Measurements from ENCODE around the gene CDKAL1. TPM values are rescaled to one million over a fixed set of nuclear protein-coding genes. Genes with fewer than 3 reads are reported as not detected.

CDKAL1 gene
- total RNA-seq, 1 donor: 20.0 TPM

DNA sequence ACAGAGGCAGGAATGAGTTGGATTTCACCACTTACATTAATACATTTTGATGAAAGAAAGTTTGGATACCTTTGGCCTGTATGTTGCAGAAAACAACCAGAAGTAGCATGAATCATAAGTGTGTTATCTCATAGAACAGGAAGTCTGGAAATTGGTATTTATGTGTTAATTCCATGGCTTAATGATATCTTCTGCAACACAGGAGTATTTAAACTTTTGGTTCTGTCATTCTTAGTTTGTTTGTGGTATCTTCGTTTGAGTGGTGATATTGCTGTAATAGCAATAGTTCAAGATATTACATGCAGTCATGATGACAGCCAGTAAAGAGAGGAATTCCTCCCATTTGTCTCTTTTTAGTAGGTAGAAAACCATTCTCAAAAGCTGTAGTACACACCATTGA lies 177.3 kb downstream of the CDKAL1 start:
- no peak overlapping the region for H3K4me3 ChIP-seq (ENCODE audit: low read depth, low read length)
- peak; percentile 30 for DNase-seq (ENCODE audit: low read depth)
- TF ChIP-seq, protein P1, sequence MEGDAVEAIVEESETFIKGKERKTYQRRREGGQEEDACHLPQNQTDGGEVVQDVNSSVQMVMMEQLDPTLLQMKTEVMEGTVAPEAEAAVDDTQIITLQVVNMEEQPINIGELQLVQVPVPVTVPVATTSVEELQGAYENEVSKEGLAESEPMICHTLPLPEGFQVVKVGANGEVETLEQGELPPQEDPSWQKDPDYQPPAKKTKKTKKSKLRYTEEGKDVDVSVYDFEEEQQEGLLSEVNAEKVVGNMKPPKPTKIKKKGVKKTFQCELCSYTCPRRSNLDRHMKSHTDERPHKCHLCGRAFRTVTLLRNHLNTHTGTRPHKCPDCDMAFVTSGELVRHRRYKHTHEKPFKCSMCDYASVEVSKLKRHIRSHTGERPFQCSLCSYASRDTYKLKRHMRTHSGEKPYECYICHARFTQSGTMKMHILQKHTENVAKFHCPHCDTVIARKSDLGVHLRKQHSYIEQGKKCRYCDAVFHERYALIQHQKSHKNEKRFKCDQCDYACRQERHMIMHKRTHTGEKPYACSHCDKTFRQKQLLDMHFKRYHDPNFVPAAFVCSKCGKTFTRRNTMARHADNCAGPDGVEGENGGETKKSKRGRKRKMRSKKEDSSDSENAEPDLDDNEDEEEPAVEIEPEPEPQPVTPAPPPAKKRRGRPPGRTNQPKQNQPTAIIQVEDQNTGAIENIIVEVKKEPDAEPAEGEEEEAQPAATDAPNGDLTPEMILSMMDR (IDR thresholded peaks at IDR 0.05; ENCODE audit: insufficient read depth, low read length): no peak

DNA sequence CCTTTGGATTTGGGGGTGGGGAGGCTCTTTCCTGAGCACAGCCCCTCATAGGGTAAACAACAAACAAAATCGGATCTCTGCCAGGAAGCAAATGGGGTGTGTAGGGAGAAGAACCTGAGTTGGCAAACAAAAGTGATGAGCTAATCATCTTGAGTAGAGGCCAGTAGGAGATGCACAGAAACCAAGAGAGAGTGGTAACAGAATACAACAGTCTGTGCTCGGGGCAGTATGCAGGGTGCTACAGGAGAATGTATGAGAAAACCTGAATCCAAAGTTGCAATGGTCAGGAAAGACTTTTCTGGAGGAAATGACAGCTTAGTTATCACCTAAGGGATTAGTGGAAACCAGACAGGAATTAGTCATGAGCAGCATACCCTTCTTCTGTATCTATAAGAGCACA lies 177.8 kb downstream of the CDKAL1 start:
- TF ChIP-seq, protein P1 (IDR thresholded peaks at IDR 0.05; ENCODE audit: insufficient read depth, low read length): no peak
- DNase-seq (ENCODE audit: low read depth): no peak

DNA sequence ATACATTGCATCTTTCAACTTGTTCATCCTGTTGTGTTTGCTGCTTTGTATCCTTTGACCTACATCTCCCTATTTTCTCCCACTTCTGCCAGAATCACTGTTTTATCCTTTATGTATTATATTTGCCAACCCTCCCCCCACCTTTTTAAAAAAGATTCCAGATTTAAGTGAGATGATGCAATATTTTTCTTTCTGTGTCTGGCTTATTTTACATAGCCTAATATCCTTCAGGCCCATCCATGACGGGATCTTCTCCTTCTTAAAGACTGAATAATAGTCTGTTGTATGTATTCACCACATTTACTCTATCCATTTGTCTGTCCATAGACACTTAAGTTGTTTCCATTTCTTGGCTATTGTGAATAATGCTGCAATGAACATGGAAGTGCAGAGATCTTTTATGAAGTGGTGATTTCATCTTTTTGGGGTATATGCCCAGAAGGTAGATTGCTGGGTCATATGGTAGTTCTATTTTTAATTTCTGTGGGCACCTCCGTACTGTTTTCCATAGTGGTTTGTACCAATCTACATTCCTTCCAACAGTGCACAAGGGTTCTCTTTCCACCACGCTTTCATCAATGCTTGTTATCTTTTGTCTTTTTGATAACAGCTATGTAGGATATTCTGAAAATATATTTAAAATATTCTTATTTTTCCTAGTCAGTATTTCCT lies 181.0 kb downstream of the CDKAL1 start:
- TF ChIP-seq, protein P1 (IDR thresholded peaks at IDR 0.05; ENCODE audit: insufficient read depth, low read length): no peak
- peak; percentile 31 for DNase-seq (ENCODE audit: low read depth)
- H3K4me3 ChIP-seq (ENCODE audit: low read depth, low read length): no peak overlapping the region

More for the DNA sequence above, 177.8 kb downstream of the CDKAL1 start:
- H3K4me3 ChIP-seq (ENCODE audit: low read depth, low read length): no peak overlapping the region

DNA sequence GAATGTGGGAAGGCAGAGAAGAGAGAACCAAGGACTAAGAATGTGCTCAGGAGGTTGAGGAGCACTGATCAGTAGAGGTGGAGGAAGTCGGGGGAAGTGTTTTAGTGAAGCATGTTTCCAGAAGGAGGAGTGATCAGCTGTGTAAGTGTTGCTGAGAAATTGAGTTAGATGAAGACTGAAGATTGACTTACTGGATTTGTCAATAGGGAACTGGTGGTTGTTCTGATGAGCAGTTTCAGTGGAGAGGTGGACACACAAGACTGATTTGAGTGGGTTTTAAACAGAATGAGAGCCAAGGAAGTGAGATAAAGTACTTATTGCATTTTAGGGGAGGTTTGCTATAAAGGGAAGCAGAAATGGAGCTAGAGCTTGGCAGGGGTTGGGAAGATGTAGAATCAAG lies 182.6 kb downstream of the CDKAL1 start:
- TF ChIP-seq, protein P1 (IDR thresholded peaks at IDR 0.05; ENCODE audit: insufficient read depth, low read length): no peak
- no peak for DNase-seq (ENCODE audit: low read depth)
- no peak overlapping the region for H3K4me3 ChIP-seq (ENCODE audit: low read depth, low read length)

DNA sequence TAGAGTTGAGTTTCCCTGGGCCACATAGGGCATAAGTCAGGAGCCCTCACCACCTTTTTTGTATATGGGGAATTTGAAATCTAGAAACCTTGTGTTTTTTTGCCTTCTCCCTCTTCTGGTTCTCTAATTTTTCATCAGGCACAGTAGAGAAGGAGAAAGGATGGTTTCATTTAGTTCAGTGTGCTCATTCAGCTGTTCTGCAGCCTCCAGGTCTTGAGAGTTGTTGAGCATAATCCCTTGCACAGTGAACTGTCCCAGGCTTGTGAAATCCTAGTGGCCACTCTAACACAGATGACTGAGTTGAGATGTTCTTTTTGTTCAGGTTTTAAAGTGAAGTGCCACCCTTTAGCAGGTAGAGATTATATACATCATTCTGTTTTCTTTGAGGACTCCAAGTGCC lies 183.5 kb downstream of the CDKAL1 start:
- no peak overlapping the region for H3K4me3 ChIP-seq (ENCODE audit: low read depth, low read length)
- DNase-seq (ENCODE audit: low read depth): no peak
- TF ChIP-seq, protein P1 (IDR thresholded peaks at IDR 0.05; ENCODE audit: insufficient read depth, low read length): no peak

DNA sequence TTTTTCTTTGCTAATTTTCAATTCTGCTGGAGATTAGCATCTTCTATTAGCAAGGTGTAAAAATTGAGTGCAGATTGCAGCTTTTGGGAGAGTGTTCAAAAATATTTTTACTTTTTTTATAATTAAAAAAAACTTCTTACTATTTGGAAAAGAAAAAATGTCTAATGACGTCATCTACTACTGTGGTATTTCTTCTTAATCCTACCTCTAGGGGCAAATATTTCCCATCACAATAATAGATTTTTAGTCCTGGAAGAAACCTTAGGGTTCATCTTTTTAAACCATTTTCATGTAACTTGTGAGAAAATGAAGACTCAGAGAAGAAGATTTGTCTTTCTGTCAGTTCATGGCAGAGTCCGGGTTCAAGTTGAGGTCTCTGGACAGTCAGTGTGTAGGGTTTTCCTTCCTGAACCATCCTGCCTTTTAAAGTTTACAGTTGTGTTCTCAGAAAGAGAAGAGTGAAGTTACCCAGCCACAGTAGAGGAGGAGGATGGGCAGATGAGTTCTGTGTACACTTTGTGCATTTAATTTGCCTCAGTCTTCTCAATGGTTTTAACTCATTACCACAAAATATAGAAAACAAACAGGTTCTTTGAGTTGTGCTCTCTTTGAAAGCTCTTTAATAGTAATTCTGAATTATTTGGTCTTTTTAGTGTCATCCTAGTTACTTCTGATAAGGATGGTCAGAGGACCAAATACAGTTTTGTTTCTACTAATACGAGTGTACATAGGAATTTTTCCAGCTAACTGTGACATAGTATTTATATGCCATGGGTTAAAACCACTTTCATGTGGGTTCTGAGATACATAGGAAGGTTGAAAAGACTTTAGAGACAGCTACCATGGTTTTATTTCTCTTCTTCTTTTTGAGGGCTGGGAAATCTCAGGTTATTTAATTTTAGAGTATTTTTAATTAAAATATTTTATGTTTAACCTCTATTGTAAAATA lies 184.7 kb downstream of the CDKAL1 start:
- no peak for DNase-seq (ENCODE audit: low read depth)
- TF ChIP-seq, protein P1 (IDR thresholded peaks at IDR 0.05; ENCODE audit: insufficient read depth, low read length): no peak
- H3K4me3 ChIP-seq (ENCODE audit: low read depth, low read length): no peak overlapping the region
